GM21528 (cell line): ENCODE results near the gene IL21R.
"Not testable (repeated sequence)": the region's sequence is repeated elsewhere in the genome, so short reads cannot be mapped to it uniquely, and the experiment has no call there.

Experiments
- ATAC-seq: cut with Tn5 transposase; IDR thresholded peaks from one replicate; pipeline ENCODE4 v1.9.1; 2021; ENCODE audit warnings: mild to moderate bottlenecking, moderate library complexity; ENCODE audit not compliant: unreplicated experiment, low FRiP score

IL21R gene

DNA sequence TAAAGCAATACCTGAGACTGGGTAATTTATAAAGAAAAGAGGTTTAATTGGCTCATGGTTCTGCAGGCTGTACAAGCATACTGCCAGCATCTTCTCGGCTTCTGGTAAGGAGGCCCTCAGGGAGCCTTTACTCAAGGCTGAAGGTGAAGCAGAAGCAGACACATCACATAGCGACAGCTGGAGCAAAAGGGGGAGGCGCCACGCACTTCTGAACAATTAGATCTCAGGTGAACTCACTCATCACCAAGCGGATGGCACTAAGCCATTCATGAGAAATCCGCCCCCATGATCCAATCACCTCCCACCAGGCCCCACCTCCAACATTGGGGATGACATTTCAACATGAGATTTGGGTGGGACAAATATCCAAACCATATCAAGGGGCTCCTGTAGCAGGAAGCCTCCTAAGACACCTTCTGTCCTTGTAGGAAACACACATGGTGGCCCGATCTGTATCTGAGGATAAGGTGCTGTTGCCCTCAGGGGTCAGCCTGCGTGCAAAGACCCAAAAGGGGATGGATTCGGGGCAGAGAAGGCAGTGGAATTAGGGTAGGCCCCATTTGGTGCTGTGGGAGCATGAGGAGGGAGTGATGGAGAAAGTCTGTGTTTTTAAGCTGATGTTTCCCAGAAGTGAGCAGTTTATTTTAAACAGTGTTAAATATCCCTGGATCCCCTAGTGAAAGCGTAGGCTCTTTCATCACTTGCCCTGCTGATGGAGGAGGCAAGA lies 23.0 kb downstream of the IL21R start:
- no peak for ATAC-seq

DNA sequence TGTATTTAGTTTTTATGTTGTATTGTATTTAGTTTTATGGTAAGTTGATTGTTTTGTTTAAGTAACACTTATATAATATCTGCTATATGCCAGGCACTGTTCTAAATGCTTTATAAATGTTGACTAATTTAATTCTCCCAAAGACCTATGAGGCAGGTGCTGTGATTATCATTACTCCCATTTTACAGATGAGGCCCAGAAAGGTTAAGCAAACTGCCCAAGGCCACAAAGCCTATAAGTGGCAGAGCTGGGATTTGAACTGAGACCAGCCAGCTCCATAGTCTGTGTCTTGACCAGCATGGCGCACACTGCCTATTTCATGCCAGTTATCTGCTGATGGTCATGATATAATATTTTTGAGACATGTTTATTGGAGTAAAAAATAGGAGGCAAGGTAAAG lies 24.0 kb downstream of the IL21R start:
- no peak for ATAC-seq

DNA sequence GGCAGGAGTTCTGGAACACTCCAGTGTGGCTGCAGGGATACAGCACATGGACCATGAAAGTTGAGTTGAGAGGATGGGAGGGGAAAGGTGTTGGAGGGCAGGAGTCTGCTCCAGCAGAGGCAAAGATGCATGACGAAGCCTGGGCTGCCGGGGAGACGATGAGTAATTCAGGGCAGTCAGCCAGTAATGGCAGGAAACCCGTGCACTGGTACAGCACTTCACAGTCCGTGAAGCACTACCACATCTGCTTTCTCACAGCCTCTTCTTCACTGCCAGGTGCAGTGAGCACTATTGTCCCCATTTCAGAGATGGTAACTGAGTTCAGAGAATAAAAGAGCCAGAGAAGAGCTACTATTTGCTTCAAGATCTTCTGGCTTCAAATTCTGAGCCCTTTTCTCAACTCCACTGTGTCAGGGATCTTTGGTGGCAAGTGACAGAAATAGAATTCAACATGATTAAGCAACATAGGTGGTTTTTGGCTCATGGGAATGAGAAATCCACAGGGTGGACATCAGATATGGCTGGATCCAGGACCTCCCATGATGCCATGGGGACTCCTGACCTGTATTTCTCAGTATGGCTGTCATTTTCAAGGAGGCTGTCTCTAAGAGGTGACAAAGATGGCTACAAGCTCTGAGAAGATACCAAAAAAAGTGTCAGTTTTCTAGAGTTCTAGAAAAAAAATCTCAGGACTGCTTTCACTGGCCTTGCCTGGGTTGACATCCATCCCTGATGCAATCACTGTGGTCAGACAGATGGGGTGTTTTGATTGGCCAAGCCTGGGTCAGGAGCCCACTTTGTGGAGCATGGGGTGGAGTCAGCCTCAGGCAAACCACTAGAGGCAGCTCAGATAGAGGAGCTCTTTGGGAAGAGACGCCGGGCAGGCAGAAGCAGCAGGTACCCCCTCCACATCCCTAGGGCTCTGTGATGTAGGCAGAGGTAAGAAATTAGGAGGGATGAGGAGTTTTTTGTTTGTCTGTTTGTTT lies 24.7 kb downstream of the IL21R start:
- ATAC-seq, result peak; percentile 82

DNA sequence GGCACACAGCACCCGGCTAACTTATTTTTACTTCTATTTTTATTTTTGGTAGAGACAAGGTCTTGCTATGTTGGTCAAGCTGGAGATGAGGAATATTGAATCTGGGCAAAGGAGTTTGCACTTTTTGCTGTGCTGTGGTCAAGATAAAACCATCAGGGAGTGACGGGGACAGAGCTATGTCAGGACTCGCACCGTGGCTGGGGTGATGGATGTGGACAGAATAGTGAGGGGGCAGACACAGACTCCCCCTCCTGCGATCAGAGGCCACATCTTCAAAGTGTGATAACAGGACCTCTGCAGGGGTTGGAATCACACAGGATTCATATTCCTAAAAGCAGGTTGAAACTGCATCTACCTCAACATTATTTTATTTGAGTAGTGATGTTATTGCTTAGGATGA lies 25.6 kb downstream of the IL21R start:
- ATAC-seq, result no peak

DNA sequence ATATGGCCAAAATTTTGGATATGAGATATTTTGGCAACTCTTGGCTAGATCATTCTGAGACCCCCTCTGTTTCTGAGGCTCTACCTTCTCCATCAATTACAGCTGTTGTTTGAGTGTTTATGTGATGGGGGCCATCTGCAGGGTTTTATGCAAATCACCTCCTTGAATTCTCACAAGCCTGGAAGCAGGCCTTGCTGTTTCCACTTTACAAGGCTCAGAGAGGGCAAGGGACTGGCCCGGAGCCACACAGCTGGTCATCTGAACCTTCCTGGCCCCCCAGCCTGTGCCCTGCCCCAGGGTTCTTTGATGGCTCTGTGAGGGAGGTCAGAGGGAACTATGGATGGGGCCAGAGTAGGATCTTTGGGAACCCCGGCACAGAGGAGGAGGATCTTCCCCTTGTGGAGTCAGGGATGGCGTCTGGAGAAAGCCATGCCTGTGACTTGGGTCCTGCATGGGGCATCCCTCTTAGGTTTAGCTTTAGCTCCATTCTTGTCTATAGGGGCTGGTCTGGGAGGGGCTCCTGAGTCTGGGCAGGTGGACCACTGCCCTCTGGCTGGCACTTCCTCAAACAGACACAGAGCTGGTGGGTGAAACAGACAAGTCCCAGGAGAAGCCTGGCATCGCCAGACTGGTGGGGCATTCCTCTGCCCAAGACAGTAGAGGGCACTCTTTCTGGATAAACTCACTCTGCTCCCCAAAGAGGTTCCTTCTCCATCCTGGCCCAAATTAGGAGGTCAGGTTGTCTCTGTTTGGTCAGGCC lies 26.2 kb downstream of the IL21R start:
- no peak for ATAC-seq

DNA sequence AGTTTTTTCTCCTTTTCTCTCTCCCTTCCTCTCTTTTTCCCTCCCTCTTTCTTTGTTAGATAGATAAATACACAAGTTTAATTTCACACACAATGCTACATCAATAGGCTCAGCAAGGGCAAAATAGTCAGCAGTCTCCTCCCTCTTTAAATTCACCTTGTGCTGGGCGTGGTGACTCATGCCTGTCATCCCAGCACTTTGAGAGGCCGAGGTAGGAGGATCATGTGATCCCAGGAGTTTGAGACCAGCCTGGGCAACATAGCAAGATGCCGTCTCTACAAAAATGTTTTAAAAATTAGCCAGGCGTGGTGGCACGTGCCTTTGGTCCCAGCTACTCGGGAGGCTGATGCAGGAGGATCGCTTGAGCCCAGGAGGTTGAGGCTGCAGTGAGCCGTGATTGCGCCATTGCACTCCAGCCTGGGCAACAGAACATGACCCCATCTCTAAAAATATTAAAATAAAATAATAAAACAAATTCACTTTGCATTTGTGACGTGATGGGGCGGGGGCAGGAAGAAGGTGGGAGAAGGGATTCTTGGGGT lies 27.4 kb downstream of the IL21R start:
- ATAC-seq, result no peak

DNA sequence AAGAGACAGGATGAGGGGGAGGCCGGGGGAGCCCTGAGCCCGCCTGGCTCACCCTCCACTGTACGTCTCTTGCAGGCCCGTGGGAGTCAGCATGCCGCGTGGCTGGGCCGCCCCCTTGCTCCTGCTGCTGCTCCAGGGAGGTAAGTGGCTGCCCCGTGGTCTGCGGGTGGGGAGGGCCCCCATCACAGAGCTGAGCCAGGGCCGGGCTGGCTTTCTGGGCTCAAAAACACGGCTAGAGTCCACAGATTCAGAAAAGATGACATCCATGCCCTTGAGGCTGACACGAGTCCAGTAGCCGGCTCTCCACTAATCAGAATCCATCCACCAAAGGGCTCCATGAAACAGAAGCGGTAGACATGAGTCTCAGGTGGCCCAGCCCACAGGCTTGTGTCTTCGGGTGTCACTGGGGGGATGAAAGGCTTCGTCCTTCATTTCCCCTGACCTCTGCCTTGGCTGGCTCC lies 28.0 kb downstream of the IL21R start:
- no peak for ATAC-seq

DNA sequence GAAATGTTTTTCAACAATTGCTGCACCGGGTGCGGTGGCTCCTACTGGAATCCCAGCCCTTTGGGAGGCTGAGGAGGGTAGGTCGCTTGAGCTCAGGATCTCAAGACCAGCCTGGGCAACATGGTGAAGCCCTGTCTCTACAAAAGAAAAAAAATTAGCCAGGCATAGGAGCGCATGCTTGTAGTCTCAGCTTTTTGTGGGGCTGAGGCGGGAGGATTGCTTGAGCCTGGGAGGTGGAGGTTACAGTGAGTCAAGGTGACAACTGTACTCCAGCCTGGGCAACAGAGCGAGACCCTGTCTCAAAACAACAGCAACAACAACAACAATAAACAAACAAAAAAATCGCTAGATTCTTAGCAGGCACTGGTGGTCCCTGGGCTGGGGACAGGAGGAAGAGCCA lies 28.5 kb downstream of the IL21R start:
- ATAC-seq, result no peak

DNA sequence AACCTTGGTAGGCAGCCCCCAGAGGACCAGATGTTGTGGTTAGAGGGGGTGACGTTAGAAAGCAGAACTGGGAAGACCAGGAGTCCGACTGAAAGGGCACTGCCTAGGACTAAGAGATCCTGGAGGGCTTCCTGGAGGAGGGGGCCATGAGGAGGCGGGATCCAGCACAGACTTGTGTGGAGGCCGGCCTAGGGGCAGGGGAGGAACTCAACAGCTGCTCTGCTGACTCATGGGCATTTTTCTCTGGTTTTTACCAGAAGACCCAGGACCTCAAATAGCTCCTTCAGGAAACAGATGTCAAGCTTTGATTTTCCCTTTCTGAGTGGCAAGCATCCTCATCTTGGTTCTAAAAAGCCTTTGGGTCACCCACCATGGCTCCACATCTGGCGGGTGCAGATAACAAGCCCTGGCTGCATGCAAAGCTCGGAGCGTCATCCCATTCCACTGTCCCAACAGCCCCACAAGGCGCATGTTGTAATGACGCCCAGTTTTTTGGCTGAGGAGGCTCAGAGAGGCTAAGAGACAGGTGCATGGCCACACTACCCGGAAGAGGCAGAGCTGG lies 29.0 kb downstream of the IL21R start:
- ATAC-seq, result no peak

DNA sequence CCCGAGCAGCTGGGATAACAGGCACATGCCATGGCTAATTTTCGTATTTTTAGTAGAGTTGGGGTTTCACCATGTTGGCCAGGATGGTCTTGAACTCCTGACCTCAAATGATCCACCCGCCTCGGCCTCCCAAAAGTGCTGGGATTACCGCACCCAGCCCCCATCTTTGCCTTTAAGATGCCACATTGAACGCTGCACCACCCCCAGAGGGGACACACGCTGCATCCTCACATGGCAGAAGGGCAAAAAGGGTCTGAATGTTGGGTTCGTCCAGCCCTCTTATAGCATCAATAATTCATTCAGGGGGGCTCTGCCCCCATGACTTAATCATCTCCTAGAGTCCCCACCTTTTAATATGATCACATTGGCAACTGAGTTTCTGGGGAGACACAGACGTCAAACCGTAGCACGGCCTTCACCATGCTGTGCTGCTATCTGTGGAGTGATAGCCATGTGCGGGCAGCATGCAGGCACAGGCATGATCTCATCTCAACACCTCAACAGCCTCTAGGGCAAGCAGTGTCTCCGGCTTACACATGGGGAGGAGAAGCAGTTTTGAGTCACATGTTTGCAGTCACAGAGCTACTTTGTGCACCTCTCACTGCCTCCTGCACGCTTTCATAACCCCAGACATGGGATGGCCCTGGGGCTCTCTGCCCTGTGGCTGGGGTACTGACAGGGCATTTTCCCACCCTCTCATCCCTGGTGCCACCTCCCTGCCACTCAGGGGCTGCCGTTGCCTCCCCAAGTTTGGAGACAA lies 30.0 kb downstream of the IL21R start:
- ATAC-seq, result no peak

DNA sequence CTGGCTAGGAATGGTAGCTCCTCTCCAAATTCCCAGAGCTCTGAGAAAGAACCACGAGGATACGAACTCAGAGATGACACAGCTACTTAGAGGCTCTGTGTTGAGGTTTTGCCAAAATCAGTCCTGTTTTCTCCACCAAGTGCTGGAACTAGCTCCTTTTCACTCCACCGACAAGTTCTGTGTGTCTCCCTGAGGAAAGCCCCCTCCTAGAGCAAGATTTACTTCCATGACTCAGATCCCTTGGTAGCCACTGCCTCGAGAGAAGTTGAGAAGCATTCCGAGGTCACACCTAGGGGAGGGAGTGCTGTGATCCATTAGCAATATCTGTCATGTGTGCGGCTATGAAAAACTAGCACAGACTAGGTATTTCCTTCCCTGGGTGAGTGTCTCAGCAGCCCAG lies 30.6 kb downstream of the IL21R start:
- no peak for ATAC-seq

DNA sequence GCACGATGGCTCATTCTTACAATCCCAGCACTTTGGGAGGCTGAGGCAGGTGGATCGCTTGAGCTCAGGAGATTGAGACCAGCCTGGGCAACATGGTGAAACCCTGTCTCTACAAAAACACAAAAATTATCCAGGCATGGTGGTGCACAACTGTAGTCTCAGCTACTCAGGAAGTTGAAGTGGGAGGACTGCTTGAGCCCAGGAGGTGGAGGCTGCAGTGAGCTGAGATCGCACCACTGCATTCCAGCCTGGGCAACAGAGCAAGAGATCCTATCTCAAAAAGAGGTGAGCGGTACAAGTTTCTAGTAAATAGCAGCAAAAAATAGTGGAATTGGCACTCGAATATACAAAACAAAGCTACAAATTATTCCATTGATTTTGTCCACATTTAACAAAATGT lies 31.2 kb downstream of the IL21R start:
- not testable (repeated sequence) for ATAC-seq

DNA sequence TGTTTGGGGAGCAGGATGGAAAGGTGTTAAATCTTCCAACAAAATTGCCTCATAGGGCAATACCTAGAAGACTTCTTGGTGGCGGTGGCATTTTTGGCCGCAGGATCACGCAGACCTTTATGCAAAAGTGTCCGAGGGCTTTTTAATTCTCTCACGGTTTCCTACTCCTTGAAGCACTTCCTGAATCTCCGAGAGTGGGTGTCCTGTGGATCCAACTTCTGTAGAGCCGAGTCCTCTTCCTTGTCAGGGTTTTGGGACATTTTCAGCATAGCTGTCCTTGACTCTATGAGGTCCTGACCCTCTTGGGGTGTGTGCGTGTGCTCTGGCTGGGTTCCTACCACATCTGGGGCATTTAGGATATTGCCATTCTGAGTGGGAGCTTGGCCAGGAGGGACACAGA lies 31.7 kb downstream of the IL21R start:
- ATAC-seq, result no peak

DNA sequence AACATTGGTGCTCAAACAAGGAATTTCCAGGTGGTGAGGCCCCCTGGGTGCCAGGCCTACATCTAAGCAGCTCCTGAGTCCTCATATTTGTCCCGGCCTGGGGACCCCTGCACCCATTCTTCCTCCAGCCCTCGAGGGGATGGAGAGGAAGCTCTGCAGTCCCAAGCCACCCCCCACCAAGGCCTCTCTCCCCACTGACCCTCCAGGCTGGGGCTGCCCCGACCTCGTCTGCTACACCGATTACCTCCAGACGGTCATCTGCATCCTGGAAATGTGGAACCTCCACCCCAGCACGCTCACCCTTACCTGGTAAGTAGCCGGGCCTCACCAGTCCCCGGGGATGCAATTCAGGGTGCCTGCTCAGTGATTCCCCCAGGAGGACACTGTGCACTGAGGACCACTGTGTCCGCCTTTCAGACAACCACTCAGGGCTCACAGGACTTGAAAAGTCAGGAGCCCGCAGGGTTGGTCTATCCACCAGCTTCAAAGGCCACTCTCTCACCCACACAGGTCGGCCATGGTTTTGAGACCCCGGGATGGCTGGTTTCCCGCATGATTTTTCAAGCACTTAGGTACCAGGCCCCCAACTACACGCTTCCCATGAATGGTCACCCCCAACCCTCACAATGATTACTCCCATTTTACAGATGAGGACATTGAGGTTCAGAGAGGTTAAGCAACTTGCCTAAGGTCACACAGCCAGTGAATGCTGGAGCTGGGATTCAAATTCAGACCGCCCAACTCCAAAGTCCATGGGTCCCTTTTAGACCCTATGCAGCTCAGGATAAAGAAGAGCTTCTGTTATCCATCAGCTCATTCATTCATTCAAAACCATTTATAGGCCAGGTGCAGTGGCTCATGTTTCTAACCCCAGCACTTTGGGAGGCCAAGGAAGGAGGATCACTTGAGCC lies 32.4 kb downstream of the IL21R start:
- ATAC-seq, result no peak

DNA sequence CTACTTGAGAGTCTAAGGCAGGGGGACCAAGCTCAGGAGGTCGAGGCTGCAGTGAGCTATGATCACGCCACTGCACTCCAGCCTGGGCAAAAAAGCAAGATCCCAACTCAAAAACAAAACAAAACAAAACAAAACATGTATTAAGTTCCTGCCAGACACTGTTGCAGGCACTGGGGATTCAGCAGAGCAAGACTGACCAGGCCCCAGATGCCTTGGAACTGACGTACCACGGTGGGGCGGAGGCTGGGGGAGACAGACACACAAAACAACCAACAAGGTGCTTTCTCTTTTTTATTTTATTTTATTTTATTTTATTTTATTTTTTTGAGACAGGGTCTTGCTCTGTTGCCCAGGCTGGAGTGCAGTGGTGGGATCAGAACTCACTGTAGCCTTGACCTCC lies 33.2 kb downstream of the IL21R start:
- ATAC-seq, result not testable (repeated sequence)

DNA sequence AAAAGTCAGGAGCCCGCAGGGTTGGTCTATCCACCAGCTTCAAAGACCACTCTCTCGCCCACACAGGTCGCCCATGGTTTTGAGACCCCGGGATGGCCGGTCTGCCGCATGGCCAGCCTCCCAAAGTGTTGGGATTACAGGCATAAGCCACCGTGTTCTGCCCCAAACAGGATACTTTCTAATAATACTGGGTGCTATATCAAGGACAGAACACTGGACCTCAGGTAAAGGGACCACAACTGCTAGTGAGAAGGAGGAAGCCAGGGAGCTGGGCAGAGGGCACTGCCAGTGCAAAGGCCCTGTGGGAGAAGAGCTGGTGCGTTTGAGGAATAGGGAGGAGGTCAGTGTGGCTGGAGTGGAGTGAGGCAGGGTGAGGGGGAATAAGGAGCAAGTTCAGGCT lies 34.1 kb downstream of the IL21R start:
- ATAC-seq, result no peak

DNA sequence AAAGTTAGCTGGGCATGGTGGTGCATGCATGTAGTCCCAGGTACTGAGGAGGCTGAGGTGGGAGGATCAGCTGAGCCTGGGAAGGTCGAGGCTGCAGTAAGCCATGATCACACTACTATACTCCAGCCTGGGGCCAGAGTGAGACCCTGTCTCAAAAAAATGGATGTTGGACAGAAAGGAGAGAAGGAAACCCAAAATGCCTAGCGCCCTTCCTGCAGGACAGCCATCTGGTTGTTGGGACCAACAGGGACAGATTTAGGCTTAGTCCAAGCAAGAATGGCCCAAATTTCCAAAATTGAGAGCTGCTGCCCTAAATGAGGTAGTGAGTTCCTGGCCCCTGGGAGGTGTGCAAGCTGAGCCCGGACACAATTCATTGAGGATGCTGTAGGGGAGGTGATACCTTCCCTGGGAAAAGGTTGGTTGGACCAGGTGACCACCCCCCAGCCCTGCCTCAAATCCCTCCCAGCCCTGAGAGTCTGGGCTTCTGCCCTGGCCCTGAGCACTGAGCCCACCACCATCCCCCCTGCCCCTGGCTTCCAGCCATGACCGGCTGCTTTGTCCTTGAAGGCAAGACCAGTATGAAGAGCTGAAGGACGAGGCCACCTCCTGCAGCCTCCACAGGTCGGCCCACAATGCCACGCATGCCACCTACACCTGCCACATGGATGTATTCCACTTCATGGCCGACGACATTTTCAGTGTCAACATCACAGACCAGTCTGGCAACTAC lies 35.1 kb downstream of the IL21R start:
- ATAC-seq, result no peak

DNA sequence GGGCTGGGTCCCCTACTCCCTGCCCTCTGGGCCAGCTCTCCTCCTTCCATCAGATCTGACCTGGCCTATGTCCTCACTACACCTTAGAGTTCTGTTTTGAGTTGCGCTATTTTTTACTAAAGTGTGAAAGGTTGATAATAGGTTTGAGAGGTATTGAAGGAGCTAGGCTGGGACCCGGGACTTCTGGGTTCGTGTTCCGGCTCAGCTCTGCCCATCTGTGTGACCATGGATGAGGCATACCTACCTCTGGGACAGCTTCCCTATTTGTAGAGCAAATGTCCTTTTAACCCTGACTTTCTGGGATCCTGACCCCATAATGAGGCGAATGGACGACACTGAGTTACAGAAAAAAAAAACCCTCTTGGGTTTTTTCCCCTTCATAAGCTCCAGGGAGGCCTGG lies 36.0 kb downstream of the IL21R start:
- no peak for ATAC-seq
